HG03025 (cell line): ENCODE results near the gene ATP1A1.

Experiments
- ATAC-seq: cut with Tn5 transposase; IDR thresholded peaks from one replicate; pipeline ENCODE4 v1.9.1; 2021; ENCODE audit warnings: mild to moderate bottlenecking, moderate library complexity; ENCODE audit not compliant: unreplicated experiment, low FRiP score

Gene ATP1A1

DNA sequence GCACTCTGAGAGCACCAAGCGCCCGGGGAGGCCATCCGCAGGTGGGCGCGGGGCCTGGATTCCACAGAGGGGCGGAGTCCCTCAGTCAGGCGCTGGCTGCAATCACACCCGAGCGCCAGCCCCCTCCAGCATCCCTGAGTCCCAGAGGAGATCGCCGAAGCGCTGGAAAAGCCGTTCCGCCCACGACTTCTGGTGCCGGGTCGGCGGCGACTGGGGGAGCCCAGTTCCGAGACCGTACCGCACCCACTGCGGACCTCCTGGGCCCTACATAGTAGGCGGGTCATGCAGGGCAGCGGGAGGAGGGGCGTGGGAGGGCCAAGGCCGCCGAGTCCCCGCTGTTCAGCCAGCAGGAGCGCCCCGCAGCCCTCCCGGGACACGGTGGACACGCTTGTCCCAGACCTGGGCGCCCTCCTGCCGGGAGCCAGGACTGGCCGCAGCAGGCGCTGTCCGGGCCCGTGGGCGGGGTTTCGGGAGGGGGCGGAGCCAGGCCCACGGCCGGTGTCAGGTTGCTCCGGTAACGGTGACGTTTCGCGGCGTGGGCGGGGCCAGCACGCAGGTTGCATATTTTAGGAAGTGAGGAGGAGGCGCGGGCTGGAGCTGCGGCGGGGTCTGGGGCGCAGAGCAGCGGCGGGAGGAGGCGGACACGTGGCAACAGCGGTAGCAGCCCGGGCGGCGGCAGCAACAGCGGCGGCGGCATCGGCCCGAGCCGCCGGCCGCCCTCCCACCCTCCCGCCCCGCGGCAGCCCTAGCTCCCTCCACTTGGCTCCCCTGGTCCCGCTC lies at the start of gene ATP1A1:
ATP1A1 (plus strand) TSS at position 594 of the 780 bp plus-strand sequence. CDS start 268 bp downstream, outside the sequence.
- ATAC-seq = peak; percentile 67

GRCh38 chr1:116323491-116323890 lies 49.6 kb upstream of the ATP1A1 start:
- ATAC-seq = no peak

DNA sequence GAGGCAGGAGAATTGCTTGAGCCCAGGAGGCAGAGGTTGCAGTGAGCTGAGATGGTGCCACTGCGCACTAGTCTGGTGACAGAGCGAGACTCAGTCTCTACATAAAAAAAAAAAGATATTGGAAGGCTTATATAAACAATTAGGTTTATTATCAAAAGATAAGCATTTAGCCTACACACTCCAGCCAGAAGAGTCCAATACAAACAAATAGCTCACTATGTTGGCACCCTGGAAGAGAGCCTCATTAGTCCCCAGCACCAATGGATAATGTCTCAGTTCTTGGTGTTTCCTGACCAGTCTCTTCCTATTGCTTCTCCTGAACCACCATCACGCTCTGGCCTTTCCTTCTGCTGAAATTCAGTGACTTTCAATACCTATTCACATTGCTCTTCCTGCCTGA lies 48.6 kb upstream of the ATP1A1 start:
- ATAC-seq = no peak

- ATAC-seq = no peak
Measured at GRCh38 chr1:116325104-116325503, 47.9 kb upstream of the ATP1A1 start.

GRCh38 chr1:116325922-116326321 lies 47.1 kb upstream of the ATP1A1 start:
- no peak for ATAC-seq

GRCh38 chr1:116326486-116326885 lies 46.6 kb upstream of the ATP1A1 start:
- no peak for ATAC-seq

GRCh38 chr1:116328671-116329070 lies 44.4 kb upstream of the ATP1A1 start:
- ATAC-seq = no peak

GRCh38 chr1:116329524-116330341 lies 43.3 kb upstream of the ATP1A1 start:
- no peak for ATAC-seq

DNA sequence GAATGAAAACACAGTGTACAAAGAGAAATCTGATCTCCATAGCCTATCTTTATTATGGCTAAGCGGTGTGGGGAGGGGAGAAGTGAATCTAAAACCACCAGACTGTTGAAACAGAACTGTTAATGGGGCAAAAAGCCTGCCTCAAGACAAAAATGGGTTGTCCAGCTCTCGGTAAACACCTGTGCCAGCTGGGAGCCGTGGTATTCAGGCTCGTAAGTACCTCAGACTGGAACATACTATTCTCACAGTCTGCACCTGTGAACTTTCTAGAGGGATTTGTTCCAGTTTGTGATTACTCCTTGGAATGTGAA lies 42.7 kb upstream of the ATP1A1 start:
- ATAC-seq = no peak

- ATAC-seq = no peak
Measured at GRCh38 chr1:116330846-116331245, 42.2 kb upstream of the ATP1A1 start.

- no peak for ATAC-seq
Measured at GRCh38 chr1:116331523-116331922, 41.5 kb upstream of the ATP1A1 start.

GRCh38 chr1:116332451-116332850 lies 40.6 kb upstream of the ATP1A1 start:
- ATAC-seq = no peak

DNA sequence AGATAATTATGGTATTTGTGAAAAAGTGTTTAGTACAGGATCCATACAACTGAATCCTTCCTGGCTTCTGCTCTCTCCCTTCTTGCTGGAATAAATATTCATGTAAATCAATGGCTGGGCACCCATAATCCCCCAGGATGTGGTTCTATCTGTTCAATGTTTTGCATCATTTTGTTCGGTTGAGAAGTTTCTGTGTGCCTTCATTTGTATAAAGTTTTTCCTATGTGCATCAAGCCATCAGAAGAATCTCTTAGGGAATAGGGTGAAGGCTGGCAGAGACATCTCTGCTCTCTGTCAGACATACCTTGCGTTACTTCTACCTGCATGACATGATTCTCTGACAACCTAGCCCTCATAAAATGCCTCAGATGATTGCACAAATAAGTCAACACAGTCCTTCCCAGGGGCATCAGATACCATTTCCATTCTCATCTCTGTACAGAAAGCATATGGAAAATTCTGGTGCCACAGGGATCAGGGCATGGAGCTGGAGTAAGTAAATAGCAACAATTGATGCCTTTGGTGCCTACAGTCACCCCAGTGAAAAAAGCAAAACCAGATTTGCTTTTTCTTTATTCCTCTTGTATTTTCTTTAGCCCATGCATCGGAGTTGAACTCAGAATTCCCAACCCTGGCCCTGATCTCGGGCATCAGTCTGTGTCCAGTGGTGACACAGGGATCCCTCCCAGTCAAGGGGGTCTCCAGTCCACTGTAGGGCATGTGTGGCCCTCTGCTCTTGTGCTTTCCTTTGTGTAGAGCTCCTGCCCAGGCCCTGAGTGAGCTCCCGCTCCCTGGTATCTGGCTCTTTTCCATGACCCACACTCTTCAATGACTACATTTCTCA lies 39.7 kb upstream of the ATP1A1 start:
- ATAC-seq = no peak

DNA sequence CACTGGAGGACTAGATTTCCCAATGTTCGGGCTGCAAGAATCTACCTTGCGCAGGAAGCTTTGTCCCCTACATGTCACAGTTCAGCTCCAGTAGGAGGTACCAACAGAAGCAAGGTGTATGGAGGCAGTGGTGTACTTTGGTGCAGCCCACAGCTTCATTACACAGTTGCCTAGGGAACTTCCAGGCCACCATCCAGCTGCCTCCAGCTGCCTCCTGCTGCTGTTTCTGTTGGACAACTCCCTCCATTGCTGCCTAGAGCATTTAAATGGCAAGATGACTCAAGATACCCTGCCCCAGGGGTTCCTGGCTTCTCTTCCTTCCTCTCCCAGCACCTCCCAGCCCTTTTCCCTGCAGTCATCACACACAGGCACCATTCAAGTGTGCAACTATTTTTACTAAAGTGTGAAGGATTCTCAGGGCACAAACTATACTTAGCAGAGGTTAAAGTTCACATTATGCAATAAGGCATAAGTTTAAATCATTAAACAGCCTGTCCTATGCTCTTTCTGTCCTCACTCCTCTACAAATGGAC lies 39.0 kb upstream of the ATP1A1 start:
- ATAC-seq = no peak

DNA sequence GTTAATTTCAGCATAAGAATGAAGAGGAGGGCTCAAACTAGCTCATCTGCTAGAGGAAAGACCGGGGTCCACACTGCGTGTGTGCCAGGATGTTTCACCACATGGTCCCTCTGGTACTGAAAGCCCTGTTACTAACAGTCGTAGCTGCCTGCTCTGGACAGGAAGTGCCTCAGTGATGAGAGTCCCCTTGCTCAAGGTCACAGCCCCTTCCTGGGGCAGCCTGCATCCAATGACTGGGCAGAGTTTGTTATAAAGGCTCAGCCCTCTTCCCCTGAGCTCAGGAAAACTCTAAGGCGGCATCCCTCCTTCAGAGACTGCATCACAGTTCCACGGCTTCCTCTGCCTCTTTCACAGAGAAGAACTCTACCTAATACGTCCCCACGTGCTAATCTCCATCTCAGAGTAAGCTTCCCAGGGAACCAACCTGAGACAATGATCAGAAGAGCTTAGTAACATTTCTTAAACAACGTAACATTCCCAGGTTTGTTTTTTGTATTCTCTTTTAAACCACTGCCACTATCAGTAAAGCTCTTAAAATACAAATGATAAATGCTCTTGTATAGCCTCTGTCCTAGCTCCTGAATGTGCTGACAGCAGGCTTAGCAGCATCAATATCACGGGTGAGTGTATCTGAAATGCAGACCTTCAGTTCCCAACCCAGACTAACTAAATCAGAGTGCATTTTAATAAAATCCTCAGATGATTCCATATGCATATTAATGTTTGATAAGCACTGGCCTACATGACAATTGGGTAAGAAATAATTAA lies 38.0 kb upstream of the ATP1A1 start:
- no peak for ATAC-seq

GRCh38 chr1:116335850-116336624 lies 37.0 kb upstream of the ATP1A1 start:
- no peak for ATAC-seq

DNA sequence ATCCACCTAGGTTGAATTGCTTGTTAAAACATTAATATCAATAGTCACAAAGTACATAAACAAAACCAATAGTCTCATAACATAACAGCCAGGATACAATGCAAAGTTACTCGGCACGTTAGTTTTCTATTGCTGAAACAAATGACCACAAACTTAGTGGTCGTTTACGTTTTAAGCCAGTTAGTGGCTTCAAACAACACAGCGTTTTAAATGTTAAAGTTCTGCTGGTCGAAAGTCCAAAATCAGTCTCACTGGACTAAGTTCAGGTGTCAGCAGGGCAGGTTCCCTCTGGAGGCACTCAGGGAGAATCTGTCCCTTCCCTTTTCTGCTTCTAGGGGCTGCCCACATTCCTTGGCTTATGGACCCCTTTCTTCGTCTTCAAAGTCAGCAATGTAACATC lies 35.6 kb upstream of the ATP1A1 start:
- no peak for ATAC-seq

GRCh38 chr1:116338400-116338799 lies 34.6 kb upstream of the ATP1A1 start:
- no peak for ATAC-seq

DNA sequence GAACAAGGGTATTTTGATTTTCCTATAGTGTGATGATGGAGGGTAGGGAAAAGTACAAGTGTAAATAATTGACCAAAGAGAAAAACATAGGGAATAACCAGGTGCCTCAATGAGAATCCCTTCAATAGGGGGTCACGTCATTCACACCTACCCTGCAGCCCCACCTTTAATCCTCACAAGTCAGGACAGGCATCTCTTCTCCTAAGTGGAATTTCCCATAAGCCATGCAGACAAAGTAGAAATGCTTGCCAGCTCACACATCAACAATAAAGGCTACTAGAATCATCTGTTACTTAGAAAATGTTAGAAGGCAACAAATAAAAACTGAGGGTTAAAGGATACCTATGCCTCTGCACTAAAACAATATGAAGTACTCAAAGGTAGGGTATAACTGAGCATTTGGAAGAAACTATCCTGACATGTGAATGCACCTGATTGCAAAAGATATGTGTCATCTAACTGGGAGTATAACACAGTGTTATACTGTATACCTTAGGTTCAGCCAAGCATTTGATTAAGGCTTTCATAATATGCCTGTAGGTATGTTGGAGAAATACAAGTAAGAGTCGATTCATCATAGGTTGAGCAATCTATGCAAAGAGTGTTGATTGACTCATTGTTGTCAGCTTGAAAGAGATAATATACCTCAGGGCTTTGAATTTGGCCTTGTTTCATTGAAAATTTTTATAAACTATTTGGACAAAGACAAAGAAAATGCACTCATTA lies 32.4 kb upstream of the ATP1A1 start:
- no peak for ATAC-seq
